Measurements from ENCODE around the gene AQP7.

- TF ChIP-seq SP1 (IDR thresholded peaks at IDR 0.05), result no peak
- no peak for TF ChIP-seq CTCF (IDR thresholded peaks at IDR 0.05; ENCODE audit: low read depth, low read length, missing input control)
- TF ChIP-seq REST (IDR thresholded peaks at IDR 0.05), result no peak
- TF ChIP-seq RXRA (IDR thresholded peaks at IDR 0.05), result no peak
- TF ChIP-seq ZBTB33 (IDR thresholded peaks at IDR 0.05), result no peak
- TF ChIP-seq GABPA (IDR thresholded peaks at IDR 0.05 in 1 of 2, conservative IDR thresholded peaks at IDR 0.05 in 1 of 2), result no peak
- no peak for TF ChIP-seq MAX (IDR thresholded peaks at IDR 0.05)
- TF ChIP-seq EGR1 (IDR thresholded peaks at IDR 0.05; ENCODE audit: low read depth in 2 of 2), result no peak
- no peak for TF ChIP-seq TAF1 (conservative IDR thresholded peaks at IDR 0.05)
- no peak for TF ChIP-seq JUND (IDR thresholded peaks at IDR 0.05)
- no peak for TF ChIP-seq ATF3 (IDR thresholded peaks at IDR 0.05)
- no peak for TF ChIP-seq RAD21 (IDR thresholded peaks at IDR 0.05)
Observed at GRCh38 chr9:33366979-33367480, 35.3 kb downstream of the AQP7 start.

Measured in liver (tissue), 3 donors.